GM11168 (cell line): ENCODE data around the gene STK11.

ENCODE experiments used
- in situ Hi-C: fragments of 300-500 bp; cut with MboI; formaldehyde crosslinking; loops from one replicate; pipeline ENCODE4 v1.12.0; 2022; ENCODE audit warnings: low sequenced_read_pairs; ENCODE audit not compliant: unreplicated experiment

Gene STK11

DNA sequence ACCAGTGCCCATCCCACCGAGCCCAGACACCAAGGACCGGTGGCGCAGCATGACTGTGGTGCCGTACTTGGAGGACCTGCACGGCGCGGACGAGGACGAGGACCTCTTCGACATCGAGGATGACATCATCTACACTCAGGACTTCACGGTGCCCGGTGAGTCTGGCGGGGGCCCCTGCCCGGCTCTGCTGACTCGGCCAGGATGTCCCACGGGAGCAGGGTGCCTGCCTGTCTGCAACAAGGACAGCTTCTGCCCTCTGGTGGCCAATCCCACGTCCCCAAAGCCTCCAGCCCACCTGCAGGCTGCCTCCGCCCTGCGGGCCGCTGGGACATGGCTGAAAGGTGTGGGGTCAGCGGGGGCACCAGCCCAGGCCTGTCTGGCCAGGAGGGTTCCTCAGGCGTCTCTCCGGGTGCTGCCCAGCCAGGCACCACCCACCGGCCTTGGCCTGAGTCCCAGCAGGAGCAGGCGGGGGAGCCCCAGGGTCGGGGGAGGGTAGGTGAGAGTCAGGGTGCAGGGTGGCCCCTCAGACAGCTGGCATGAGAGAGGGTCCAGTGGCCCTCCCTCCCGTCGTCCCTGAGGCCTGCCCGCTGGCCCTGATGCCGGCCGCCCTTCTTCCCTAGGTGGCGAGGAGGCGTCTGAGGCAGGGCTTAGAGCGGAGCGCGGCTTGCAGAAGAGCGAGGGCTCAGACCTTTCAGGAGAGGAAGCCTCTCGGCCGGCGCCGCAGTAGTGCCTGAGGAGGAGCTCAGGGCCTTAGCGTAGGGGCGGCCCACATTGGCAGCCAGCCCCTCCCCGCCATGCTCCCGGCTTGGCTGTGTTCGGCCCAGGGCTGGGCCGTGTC lies 17.7 kb downstream of the STK11 start:
- in situ Hi-C loops: no loop called here

- in situ Hi-C loops: no loop called here
Measured at GRCh38 chr19:1224047-1224825, 18.7 kb downstream of the STK11 start.

DNA sequence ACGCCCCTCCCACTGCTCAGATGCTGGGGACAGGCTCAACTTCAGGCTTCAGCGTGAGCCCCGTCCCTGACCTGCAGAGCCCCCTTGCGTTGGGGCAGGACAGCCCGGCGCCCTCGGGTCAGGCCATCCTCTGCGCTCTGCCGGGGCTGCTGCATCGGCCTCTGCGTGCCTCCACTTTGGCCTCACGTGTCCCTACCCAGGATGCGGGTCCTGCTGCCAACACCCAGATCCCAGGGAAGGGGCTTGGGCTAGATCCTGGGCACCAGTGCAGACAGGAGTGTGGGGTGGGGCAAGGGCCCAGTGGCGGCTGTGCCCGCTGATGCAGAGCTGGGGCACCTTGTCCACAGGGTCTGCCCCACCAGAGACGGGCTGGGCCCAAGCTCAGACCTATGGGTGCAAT lies 19.3 kb downstream of the STK11 start:
- in situ Hi-C loops: no loop called here

DNA sequence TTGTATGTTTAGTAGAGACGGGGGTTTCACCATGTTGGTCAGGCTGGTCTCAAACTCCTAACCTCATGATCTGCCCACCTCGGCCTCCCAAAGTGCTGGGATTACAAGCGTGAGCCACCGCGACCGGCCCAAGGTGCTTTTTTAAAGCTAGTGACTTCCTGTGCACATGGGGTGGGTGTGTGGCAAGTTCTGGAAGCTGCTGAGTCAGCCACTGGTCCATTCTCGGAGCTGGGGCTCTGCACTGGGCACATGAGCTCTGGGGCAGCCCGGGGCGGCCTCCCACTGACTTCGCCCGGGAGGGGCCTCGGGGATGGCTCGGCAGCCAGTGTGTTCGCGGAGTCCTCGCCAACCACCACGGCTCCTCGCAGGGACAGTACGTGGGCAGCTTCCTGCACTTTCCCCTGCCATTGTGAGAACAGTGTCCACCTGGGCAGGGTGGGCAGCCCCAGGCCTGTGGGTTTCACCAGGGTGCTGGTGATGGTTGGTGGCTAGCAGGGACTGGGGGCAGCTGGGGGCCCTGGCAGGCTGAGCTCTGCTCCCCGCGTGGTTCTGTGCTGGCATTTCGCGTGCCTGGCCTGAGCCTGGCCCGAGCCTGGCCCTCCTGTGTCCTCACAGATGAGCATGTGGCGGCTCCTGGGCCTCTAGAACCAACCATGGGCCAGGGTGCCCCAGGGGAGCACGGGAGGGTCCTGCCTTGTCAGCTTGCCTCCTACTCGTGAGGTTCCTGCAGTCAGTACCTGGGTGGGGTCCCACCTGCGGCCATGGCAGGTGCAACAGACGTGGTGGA lies 20.1 kb downstream of the STK11 start:
- in situ Hi-C loops: no loop called here

DNA sequence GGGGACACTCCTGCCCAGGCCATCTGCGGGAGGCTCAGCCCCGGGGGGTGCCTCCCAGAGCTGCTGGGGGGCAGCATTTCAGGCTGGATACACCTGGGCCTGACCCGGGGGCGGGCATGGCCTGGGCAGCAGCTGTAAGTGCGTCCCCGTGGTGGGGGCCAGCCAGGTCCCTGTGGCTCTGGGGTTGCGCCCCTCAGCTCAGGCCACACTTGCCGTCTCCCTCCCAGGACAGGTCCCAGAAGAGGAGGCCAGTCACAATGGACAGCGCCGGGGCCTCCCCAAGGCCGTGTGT lies 20.6 kb downstream of the STK11 start:
- in situ Hi-C loops: no loop called here

DNA sequence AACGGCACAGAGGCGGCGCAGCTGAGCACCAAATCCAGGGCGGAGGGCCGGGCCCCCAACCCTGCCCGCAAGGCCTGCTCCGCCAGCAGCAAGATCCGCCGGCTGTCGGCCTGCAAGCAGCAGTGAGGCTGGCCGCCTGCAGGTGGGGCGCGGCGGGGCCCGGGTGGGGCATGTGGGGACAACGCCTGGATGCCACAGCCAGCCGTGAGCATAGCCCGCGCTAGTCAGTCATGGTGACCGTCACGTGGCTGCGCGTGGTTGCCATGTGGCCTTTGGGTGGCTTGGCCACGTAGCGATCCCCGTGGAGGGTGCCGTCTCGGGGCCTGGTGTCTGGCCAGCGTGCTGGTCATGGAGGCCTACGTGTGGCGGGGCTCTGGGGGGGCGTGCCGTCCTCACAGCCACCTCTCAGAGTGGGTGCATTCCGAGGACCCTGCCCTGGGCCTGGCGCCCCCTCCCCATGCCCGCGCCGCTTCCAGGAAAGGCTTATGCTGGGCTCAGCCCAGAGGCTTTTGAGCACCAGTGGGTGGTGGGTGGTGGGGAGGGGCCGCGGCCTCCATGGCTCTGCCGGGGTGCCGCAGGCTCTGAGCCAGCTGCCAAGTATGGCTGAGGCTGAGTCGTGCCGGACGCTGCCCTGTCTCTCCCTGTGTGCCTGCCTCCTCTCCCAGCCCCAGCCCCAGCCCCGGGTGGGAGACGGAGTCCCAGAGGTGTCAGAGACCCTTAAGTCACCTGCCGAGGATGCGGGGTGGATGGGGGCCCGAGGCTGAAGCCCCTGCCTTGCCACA lies 21.1 kb downstream of the STK11 start:
- in situ Hi-C loops: no loop called here

GRCh38 chr19:1227304-1228054 lies 21.9 kb downstream of the STK11 start:
- in situ Hi-C loops: no loop called here

DNA sequence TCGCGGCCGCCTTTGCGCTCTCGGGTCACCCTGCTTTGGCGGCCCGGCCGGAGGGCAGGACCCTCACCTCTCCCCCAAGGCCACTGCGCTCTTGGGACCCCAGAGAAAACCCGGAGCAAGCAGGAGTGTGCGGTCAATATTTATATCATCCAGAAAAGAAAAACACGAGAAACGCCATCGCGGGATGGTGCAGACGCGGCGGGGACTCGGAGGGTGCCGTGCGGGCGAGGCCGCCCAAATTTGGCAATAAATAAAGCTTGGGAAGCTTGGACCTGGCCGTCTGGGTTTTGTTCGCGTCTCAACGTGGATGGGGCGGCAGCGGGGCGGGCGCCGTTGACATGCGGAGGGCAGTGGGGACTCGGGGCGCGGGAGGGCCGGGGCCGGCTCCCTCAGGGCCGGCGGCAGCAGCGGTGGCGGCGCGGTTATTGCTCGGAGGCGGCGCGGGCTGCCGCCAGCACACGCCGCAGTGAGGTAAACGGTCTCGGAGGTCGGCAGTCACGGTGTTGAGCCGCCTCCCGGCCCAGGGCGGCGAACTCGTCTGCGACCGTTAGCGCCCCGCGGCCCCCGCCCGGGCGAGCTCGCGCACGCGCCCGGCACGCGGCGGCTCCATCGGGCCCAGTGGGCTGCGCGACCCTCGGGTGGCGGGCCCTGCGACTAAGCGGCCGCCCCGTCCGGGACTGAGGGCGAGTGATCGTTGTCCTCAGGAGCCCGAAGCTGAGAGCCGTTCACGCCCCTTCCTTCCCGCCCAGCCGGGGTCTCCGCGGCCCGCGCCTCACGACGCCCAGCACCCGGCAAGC lies 22.8 kb downstream of the STK11 start:
- in situ Hi-C loops: no loop called here

DNA sequence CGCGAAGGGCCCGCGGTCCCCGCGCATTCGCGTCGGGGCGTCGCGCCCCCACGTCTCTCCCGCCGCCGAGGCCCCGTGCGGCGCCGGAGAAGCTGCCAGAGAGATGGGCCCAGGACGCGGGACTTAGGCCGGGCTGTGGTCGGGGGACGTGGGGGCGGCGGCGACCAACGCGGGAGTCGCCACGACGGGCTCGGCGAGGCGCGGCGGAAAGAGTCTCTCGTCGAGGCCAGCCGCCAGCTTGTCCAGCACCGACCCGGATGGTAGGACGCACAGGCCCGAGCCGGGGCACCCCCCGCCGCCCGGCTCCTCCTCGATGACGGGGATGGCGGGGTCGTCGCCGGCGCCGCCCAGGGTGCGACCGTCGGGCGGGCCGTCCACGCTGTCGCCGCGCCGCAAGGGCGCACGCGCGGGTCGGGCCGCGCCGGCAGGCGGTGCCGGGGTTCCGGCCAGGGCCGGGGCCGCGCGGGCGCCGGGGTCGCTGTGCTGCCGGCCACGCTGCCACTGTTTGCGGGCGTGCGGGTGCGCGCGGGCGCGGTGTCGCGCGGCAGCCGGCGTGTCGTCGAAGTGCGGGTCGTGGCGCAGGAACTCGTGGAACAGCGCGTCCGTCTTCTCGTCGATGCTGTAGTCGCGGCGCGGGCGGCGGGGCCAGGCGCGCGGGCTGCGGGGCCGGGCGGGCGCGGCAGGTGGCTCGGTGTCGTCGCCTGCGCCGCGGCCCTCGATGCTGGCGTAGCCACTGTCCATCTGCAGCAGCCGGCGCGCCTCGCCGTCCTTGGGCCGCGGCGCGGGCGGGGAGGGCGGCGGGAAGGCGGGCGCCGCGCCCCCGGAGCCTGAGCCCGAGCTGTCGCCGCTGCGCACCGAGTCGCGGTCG lies 23.7 kb downstream of the STK11 start:
- in situ Hi-C loops: no loop called here

DNA sequence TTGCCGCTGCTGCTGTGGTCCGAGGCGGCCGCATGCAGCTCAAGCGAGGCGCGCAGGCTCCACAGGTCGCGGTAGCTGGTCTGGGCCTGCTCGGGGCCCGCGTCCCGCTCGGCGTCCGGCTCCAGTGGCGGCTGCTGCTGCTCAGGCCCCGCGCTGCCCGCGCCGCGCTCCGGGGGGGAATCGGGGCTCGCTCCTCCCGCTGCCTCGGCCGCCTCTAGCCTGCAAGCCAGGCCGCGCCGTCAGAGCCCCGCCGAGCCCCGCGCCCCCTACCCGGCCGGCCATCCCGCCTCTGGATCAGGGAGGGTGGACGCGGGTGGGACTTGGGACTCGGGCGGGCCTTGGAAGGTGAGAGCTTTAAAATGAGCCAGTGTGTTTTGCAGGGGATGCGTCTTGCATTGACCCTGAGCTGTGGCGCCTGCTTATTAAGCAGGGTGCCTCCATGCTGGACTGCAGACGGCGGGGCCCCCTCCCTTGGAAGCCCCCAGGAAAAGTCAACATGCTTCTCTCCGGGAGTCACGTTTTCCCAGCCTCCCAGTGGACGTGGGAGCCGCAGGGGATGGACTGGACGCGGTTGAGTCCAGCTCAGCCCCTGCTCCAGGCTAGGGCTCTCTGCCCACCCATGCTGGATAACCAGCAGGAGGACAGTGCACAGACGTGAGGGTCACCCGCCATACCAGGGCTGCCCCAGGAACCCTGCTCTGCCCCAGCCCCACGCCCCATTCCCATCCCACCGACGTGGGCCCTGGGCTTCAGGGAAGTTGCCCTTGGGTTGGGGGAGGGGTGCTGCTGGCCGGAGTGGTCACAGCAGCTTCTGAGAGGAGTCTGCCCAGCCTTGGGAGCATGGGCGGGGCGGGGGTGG lies 24.6 kb downstream of the STK11 start:
- in situ Hi-C loops: no loop called here

DNA sequence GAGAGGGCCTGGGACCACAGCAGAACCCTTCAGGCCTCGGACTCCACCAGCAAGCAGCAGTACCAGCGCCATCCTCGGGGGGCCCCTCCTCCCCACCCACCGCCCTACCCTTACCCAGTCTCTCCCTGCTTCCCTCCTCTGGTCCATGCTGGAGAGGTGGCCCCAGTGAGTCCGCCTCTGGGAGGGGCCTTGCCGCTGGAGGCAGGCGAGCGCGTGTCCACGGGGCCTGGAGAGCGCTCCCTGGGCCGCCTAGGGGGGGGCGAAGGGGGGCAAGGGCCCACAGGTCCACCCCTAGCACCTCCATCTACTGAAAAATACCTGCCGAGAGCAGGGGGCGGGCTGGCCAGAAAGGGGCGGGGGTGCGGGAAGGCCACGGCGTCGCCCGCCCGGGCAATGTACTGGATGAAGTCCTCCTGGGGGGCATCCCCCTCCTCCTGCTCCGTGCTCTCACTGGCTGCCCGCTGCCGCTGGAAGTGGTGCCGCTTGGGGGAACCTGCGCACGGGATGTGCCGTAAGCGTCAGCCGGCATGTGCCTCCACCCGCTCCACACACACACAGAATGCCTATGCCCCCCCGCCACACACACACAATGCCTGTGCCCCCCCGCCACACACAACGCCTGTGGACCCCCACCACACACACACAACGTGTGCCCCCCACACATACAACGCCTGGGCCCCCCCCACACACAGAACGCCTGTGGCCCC lies 25.4 kb downstream of the STK11 start:
- in situ Hi-C loops: no loop called here

- in situ Hi-C loops: no loop called here
Measured at GRCh38 chr19:1231729-1232637, 26.4 kb downstream of the STK11 start.

DNA sequence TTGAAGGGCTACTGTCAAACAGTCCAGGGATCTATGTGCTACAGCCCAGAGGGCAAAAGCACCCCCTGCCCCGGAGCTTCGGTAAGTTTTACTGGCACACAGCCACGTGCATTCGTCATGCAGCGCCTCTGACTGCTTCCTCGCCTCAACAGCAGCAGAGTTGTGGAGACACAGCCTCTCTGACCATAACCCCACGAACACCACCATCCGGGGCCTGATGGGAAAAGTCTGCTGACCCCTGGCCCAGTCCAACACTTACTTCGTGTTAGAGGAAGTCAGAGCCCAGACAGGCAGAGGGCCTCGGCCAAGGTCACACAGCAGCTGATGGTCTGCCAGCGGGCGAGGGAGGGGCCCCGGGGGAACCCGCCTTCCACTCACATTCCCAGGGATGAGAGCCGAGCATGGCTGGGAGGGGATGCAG lies 27.1 kb downstream of the STK11 start:
- in situ Hi-C loops: no loop called here

DNA sequence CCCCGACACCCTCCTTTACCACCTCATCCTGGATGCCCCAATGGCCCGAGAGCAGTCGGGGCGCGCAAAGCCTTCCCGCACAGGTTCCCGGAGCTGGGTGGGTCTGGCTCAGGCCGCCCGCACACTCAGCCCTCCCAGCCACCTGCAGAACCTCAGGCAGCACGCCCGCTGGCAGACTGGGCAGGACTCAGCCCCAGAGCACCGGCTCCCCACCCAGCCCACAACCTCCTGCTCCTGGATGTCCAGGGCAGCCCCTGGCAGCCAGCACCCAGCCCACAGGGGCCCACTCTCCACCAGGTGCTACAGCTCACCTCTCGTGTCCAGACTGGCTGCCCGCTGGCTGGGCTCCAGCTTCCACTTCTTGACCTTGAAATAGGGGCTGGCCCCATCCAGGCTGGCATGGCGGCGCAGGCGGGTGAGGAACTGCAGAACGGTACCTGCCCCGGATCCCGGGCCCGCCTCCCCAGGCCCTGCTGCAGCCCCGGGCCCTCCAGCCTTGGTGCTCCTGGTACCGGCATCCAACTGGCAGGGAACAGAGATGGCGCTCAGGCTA lies 27.6 kb downstream of the STK11 start:
- in situ Hi-C loops: no loop called here
